Karpas-422 (cell line): ENCODE data around the gene ATP5F1E. TPM values are rescaled to one million over a fixed set of nuclear protein-coding genes. Genes with fewer than 3 reads are reported as not detected.

Experiments
- DNase-seq: peaks from one replicate; pipeline ENCODE4 v3.0.0-alpha.2; 2015
- H2AFZ ChIP-seq: fragments of 200-600 bp; sonication (generic); 2 replicates; pipeline ENCODE4 v1.6.1; 2014; ENCODE audit warnings: antibody characterized with exemption, low read length, mixed read lengths
- H3K27ac ChIP-seq: fragments of 200-600 bp; sonication (generic); 2 replicates; pipeline ENCODE4 v1.5.1; 2014; ENCODE audit warnings: mild to moderate bottlenecking, low read length, moderate library complexity
- H3K27me3 ChIP-seq: fragments of 200-600 bp; sonication (generic); 2 replicates; pipeline ENCODE4 v1.6.1; 2014; ENCODE audit warnings: low read length, mixed read lengths
- H3K36me3 ChIP-seq: fragments of 200-600 bp; sonication (generic); 2 replicates; pipeline ENCODE4 v1.6.1; 2014; ENCODE audit warnings: low read length, mixed read lengths; ENCODE audit not compliant: insufficient read depth
- H3K4me1 ChIP-seq: fragments of 200-600 bp; sonication (generic); 2 replicates; pipeline ENCODE4 v1.6.1; 2014; ENCODE audit warnings: mild to moderate bottlenecking, low read length, mixed read lengths
- H3K4me2 ChIP-seq: fragments of 200-600 bp; sonication (generic); 2 replicates; pipeline ENCODE4 v1.6.1; 2014; ENCODE audit warnings: low read length, low read depth, mild to moderate bottlenecking; ENCODE audit not compliant: poor library complexity, severe bottlenecking
- H3K4me3 ChIP-seq: fragments of 200-600 bp; sonication (generic); 2 replicates; pipeline ENCODE4 v1.5.1; 2014; ENCODE audit warnings: mild to moderate bottlenecking, antibody characterized with exemption, low read length, mixed read lengths
- H3K79me2 ChIP-seq: fragments of 200-600 bp; sonication (generic); 2 replicates; pipeline ENCODE4 v1.6.1; 2014; ENCODE audit warnings: mild to moderate bottlenecking, low read length, mixed read lengths
- H3K9ac ChIP-seq: fragments of 200-600 bp; sonication (generic); 2 replicates; pipeline ENCODE4 v1.6.0; 2014; ENCODE audit warnings: low read length
- H3K9me2 ChIP-seq: fragments of 200-600 bp; sonication (generic), shearing (Covaris generic); replicated peaks from 2 replicates; pipeline ENCODE4 v1.6.0; 2014; ENCODE audit warnings: mild to moderate bottlenecking, low read length, moderate library complexity; ENCODE audit not compliant: insufficient read depth
- H3K9me3 ChIP-seq: fragments of 300-700, 200-600 bp; sonication (generic); 2 replicates; pipeline ENCODE4 v1.6.1; 2014; ENCODE audit warnings: low read length, mixed read lengths
- H4K20me1 ChIP-seq: fragments of 200-600 bp; sonication (generic); 2 replicates; pipeline ENCODE4 v1.6.1; 2014; ENCODE audit warnings: mild to moderate bottlenecking, antibody characterized with exemption, low read length, low read depth; ENCODE audit not compliant: insufficient read depth
- total RNA-seq: library from RNA; depleted of rRNA; stranded (reverse); fragments of >200 nt; shearing (Covaris generic); gene quantifications from 2 replicates; pipeline ENCODE4 v1.2.3, GENCODE V29; 2014; ENCODE audit warnings: low replicate concordance

Gene ATP5F1E
- total RNA-seq, 1 experiment from 2014 or later: 78.9 TPM

DNA sequence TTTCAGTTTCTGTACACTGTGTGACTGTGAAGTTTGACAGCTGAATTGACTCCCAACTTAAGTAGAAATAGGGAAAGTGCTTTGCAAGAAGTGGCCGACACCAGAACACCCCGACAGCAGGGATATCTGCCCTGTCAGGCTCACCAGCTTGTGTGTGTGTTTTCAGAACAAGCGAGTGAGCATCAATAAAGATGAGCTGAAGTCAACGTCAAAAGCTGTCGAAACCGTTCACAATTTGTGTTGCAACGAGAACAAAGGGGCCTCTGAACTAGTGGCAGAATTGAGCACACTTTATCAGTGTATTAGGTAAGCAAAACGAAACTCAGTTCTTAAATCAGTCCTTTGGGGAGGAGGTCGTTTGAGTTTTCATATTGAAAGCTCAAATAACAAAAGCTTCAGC lies 40.4 kb downstream of the ATP5F1E start:
- H3K27ac ChIP-seq: no peak overlapping the region
- no peak overlapping the region for H2AFZ ChIP-seq
- H3K27me3 ChIP-seq: no peaks in the 10 kb centered on the region
- no peaks in the 10 kb centered on the region for H3K4me1 ChIP-seq
- 0 out of 2 replicates have a peak, but pooled peaks cover 2% of the 10 kb centered on the region for H3K79me2 ChIP-seq
- H4K20me1 ChIP-seq: peaks cover 17% of the 10 kb centered on the region; the same call in 1 of the 2 replicates
- peaks cover 55% of the 10 kb centered on the region; the same call in 1 of the 2 replicates for H3K36me3 ChIP-seq
- no peaks in the 10 kb centered on the region for H3K9me3 ChIP-seq
- no peak overlapping the region for H3K9ac ChIP-seq
- no peak overlapping the region for H3K4me3 ChIP-seq
- H3K4me2 ChIP-seq: no peak overlapping the region
- no peaks in the 10 kb centered on the region for H3K9me2 ChIP-seq
- DNase-seq: no peak

DNA sequence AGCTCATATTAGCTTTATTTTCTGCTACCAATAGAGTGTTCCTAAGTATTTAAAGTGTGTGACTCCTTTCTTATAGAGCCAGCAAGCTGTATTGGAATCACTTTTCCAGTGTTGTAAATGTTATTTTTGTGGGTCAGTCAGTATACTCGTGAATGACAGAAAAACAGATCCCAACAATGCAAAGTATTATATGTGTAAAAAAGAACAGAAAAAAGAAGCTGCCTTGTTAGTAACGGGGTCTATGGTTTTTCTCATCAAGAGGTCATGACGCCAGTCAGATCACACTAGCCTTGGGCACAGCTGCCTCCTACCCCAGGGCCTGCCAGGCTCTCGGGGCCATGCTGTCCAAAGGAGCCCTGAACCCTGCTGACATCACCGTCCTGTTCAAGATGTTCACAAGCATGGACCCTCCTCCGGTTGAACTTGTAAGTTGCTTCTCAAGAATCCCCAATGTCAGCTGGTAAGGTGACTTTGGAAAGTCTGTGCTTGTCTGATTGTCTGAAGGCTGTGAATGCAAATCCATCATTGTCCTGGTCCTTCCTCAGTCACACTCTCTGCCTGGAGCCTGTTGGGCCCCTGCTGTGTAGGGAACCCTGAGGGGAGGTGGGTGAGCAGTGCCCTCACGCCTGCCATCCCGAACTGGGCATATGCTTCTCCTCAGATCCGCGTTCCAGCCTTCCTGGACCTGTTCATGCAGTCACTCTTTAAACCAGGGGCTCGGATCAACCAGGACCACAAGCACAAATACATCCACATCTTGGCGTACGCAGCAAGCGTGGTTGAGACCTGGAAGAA lies 41.3 kb downstream of the ATP5F1E start:
- Histone ChIP-seq H3K4me3 (no peak overlapping the region), H4K20me1 (peaks cover 10% of the 10 kb centered on the region; the same call in 1 of the 2 replicates), H3K27ac (no peak overlapping the region), H3K9me3 (no peaks in the 10 kb centered on the region), H3K4me2 (no peak overlapping the region), H3K4me1 (no peaks in the 10 kb centered on the region), H2AFZ (no peak overlapping the region), H3K9ac (no peak overlapping the region), H3K9me2 (no peaks in the 10 kb centered on the region), H3K79me2 (peaks cover 6% of the 10 kb centered on the region), H3K27me3 (no peaks in the 10 kb centered on the region), H3K36me3 (peaks cover 52% of the 10 kb centered on the region; the same call in 1 of the 2 replicates)
- no peak for DNase-seq

DNA sequence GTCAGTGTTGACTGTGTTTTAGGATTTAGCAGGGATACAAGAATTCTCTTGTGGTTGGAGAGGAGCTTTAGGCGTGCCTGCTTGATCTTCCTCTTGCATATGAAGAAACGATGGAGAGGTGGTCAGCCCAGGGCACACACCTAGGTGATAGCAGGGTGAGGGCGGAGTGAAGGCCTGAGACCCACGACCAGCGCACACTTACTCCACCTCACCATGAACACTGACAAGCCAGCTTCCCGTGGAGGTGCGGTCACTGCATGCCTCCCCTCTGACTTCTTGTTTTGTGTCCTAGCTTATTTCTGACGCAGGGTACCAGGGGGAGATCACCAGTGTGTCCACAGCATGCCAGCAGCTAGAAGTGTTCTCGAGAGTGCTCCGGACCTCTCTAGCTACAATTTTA lies 42.9 kb downstream of the ATP5F1E start:
- peaks cover 7% of the 10 kb centered on the region for H3K4me1 ChIP-seq
- no peaks in the 10 kb centered on the region for H3K9me2 ChIP-seq
- H3K79me2 ChIP-seq: peaks cover 23% of the 10 kb centered on the region
- H4K20me1 ChIP-seq: peaks cover 3% of the 10 kb centered on the region; the same call in 1 of the 2 replicates
- H3K9me3 ChIP-seq: no peaks in the 10 kb centered on the region
- no peak for DNase-seq
- no peak overlapping the region for H3K27ac ChIP-seq
- no peak overlapping the region for H3K4me3 ChIP-seq
- peaks cover 42% of the 10 kb centered on the region; the same call in 1 of the 2 replicates for H3K36me3 ChIP-seq
- H3K4me2 ChIP-seq: no peak overlapping the region
- no peaks in the 10 kb centered on the region for H3K27me3 ChIP-seq
- no peak overlapping the region for H2AFZ ChIP-seq
- no peak overlapping the region for H3K9ac ChIP-seq

DNA sequence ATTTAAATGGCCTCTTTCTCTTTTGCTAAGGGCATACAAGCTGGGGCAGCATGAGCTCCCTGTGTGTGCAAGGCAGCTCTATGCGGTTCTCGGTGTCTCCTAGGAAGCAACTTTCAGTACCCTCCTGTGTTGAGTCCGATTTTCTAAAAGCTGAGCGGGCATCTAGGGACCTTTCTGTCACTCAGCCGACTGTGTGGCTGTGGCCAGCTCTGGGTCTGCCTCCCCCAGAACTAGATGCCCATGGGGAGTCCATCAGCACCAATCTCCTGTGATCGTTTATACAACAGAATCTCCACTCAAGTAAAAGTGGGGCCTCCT lies 43.6 kb downstream of the ATP5F1E start:
- no peak for DNase-seq
- Histone ChIP-seq H3K4me2 (no peak overlapping the region), H3K9me3 (no peaks in the 10 kb centered on the region), H2AFZ (no peak overlapping the region), H3K27ac (no peak overlapping the region), H4K20me1 (peaks cover 3% of the 10 kb centered on the region; the same call in 1 of the 2 replicates), H3K9me2 (no peaks in the 10 kb centered on the region), H3K4me3 (no peak overlapping the region), H3K9ac (no peak overlapping the region), H3K36me3 (peaks cover 37% of the 10 kb centered on the region; the same call in 1 of the 2 replicates), H3K27me3 (no peaks in the 10 kb centered on the region), H3K79me2 (peaks cover 30% of the 10 kb centered on the region), H3K4me1 (peaks cover 14% of the 10 kb centered on the region)

DNA sequence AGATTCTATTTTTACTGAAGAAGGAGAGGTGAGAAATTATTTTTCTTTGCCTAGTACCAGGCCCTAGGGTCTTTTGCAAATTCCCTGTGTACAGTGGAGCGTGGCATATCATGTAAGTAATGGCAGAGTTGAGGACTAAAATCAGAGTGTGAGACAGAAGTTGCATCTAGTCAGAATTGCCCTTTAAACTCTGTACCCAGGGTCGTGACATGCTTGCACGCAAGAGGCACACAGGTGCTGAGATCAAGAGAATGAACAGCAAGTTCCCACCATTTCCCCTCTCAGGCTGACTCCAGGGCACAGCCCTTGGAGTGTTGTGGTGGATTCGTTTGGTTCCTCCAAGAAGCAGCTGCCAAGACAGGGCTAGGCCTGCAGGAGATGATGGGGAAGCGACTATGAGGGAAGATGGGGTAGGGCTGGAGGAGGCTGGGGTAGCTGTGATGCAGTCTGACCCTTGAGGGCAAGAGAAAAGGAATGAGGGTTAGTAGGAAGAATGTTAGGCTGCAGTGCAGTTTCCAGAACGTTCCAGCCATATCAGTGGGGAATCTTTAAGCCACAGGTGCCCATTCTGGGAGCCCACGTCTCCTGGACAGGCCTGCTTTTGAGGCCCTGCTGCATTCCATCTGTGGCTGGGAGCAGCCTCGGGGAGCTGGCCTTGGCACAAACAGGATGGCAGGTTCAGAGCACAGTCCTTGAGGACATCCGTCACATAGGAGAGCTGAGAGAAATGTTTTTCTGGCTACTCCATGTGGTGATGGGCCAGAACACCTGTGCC lies 44.2 kb downstream of the ATP5F1E start:
- Histone ChIP-seq H3K27ac (no peak overlapping the region), H3K79me2 (peaks cover 33% of the 10 kb centered on the region)

DNA sequence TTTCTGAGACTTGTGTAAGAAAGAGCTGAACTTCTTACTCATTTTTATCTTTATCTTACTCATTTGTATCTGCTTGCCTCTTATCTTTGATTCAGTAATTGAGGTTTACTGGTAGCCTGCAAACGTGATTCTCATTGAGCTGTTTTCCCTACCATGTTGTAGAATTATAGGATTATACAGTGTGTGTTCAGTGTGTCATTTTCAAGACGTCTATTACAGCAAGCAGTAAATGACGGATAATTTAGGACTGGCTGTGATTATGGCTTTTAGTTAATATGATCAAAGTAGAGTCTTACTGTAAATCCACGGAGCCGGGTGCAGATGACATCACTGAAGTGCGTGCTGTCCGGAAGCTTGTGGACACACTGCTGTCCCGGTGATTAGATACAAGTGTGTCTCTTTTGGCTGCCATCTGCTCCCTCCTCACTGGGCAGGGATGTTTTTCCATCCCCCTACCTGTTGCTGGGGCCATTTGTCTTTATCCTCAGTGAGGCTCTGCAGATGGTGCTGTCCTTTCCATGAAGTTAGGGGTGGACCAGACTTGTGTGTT lies 45.1 kb downstream of the ATP5F1E start:
- Histone ChIP-seq H3K9me2 (no peaks in the 10 kb centered on the region), H3K4me2 (no peak overlapping the region), H4K20me1 (no peaks in the 10 kb centered on the region), H2AFZ (no peak overlapping the region), H3K27ac (no peak overlapping the region), H3K9me3 (no peaks in the 10 kb centered on the region), H3K36me3 (peaks cover 25% of the 10 kb centered on the region; the same call in 1 of the 2 replicates), H3K4me3 (no peak overlapping the region), H3K79me2 (peaks cover 43% of the 10 kb centered on the region), H3K4me1 (peaks cover 25% of the 10 kb centered on the region), H3K9ac (no peak overlapping the region), H3K27me3 (no peaks in the 10 kb centered on the region)
- DNase-seq: no peak

More for the DNA sequence above, 44.2 kb downstream of the ATP5F1E start:
- DNase-seq: no peak
- Histone ChIP-seq H2AFZ (no peak overlapping the region), H3K9ac (no peak overlapping the region), H3K4me1 (peaks cover 17% of the 10 kb centered on the region), H4K20me1 (no peaks in the 10 kb centered on the region), H3K9me2 (no peaks in the 10 kb centered on the region), H3K36me3 (peaks cover 32% of the 10 kb centered on the region; the same call in 1 of the 2 replicates), H3K27me3 (no peaks in the 10 kb centered on the region), H3K4me2 (no peak overlapping the region), H3K4me3 (no peak overlapping the region), H3K9me3 (no peaks in the 10 kb centered on the region)

DNA sequence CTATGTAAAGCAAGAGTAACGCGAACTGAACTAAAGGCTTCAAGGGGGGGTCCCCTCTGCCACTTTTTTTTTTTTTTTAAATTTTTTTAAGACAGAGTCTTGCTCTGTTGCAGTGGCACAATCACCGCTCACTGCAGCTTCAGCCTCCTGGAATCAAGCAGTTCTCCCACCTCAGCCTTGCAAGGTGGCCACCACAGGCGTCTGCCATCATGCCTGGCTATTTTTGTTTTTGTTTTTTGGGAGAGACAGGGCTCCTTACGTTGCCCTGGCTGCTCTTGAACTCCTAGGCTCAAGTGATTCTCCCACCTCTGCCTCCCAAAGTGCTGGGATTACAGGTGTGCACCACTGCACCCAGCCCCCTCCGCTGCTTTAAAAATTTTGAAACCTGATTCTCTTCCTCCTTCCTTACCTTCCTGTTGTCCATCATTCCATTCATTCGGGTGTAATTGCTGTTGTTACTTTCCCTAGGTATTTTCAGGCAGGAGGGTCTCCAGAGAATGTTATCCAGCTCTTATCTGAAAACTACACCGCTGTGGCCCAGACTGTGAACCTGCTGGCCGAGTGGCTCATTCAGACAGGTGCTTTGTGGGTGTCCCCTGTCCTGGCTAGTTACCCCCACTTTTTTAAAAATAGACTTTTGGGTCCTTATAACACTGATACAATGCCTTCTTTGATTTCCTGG lies 45.7 kb downstream of the ATP5F1E start:
- peaks cover 49% of the 10 kb centered on the region for H3K79me2 ChIP-seq

More for the DNA sequence above, 45.7 kb downstream of the ATP5F1E start:
- Histone ChIP-seq H3K9me3 (no peaks in the 10 kb centered on the region), H3K9me2 (no peaks in the 10 kb centered on the region), H3K4me2 (no peak overlapping the region), H2AFZ (no peak overlapping the region), H3K9ac (no peak overlapping the region), H3K4me1 (peaks cover 25% of the 10 kb centered on the region), H4K20me1 (no peaks in the 10 kb centered on the region), H3K36me3 (peaks cover 20% of the 10 kb centered on the region; the same call in 1 of the 2 replicates), H3K27ac (no peak overlapping the region), H3K27me3 (no peaks in the 10 kb centered on the region), H3K4me3 (no peak overlapping the region)
- no peak for DNase-seq
